ENCODE measurements around the gene NUTM2F.

GRCh38 chr9:94277885-94278536 lies 50.4 kb downstream of the NUTM2F start:
- TF ChIP-seq CTCF (IDR thresholded peaks at IDR 0.05) (no peak), EZH2 (IDR thresholded peaks at IDR 0.05) (no peak)

All from neural progenitor cell (in vitro differentiated cells).